ENCODE measurements around the gene IL36A. TPM values are rescaled to one million over a fixed set of nuclear protein-coding genes. Genes with fewer than 3 reads are reported as not detected.

Gene IL36A
- polyA plus RNA-seq, 1 donor (not counting 4 experiments of a cell fraction or from before 2014, with no cell fraction given): not detected

DNA sequence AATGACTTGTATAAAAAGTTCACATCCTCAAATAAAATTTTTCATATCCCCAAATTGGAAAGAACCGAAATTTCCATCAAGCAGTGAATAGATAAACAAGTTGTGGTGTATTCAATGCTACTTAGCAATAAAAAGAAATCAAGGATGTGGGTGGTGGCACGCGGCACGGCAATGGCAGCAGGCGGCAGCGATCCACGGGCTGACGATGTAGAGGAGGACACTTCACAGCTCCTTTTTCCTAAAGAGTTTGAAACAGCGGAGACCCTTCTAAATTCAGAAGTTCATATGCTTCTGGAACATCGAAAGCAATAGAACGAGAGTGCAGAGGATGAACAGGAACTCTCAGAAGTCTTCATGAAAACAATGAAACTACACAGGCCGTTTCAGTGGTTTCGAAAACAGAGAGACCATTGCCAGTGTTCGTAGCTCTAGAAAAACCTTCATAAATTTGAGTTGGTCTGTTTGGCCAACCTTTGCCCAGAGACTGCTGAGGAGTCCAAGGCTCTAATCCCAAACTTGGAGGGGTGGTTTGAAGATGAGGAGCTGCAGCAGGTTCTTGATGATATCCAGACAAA is 9.8 kb upstream of the IL36A start:
- Histone ChIP-seq H3K9me1 (ENCODE audit: control insufficient read depth, extremely low read depth, insufficient read depth, low read length) (no peaks in the 10 kb centered on the region), H3K4me1 (ENCODE audit: control insufficient read depth, extremely low read depth, insufficient read depth, low read length) (no peaks in the 10 kb centered on the region), H3K9me3 (ENCODE audit: control insufficient read depth, low read depth, low read length) (peaks cover 4% of the 10 kb centered on the region), H3K79me2 (ENCODE audit: control insufficient read depth, insufficient read depth, low read length) (no peaks in the 10 kb centered on the region), H3K9ac (ENCODE audit: control insufficient read depth, extremely low read depth, insufficient read depth, low read length) (no peak overlapping the region), H3K27ac (ENCODE audit: control insufficient read depth, insufficient read depth, low read length) (no peak overlapping the region), H2AFZ (ENCODE audit: control insufficient read depth, low read length) (no peak overlapping the region), H3K27me3 (ENCODE audit: control insufficient read depth, extremely low read depth, insufficient read depth, low read length) (no peaks in the 10 kb centered on the region), H3K36me3 (ENCODE audit: control insufficient read depth in 2 of 2, extremely low read depth in 1 of 2, insufficient read depth in 2 of 2, low read length in 2 of 2) (no peaks in the 10 kb centered on the region), H3K4me3 (ENCODE audit: control insufficient read depth in 2 of 3, extremely low read depth in 1 of 3, insufficient read depth in 2 of 3, low read depth in 1 of 3, low read length in 3 of 3) (no peak overlapping the region), H4K20me1 (ENCODE audit: control insufficient read depth, extremely low read depth, insufficient read depth, low read length) (no peaks in the 10 kb centered on the region), H3K4me2 (ENCODE audit: control insufficient read depth, extremely low read depth, insufficient read depth, low read depth, low read length) (no peak overlapping the region)
- no peak for FAIRE-seq
- no peak for DNase-seq (ENCODE audit: low read depth, low spot score)
- dilution Hi-C loops (cut with MboI; ENCODE audit: extremely low pct_ligation_motif_present, low sequenced_read_pairs): no loop called here
- no peak for TF ChIP-seq EZH2 (IDR thresholded peaks at IDR 0.05; ENCODE audit: low read length)
- TF ChIP-seq, protein P1, sequence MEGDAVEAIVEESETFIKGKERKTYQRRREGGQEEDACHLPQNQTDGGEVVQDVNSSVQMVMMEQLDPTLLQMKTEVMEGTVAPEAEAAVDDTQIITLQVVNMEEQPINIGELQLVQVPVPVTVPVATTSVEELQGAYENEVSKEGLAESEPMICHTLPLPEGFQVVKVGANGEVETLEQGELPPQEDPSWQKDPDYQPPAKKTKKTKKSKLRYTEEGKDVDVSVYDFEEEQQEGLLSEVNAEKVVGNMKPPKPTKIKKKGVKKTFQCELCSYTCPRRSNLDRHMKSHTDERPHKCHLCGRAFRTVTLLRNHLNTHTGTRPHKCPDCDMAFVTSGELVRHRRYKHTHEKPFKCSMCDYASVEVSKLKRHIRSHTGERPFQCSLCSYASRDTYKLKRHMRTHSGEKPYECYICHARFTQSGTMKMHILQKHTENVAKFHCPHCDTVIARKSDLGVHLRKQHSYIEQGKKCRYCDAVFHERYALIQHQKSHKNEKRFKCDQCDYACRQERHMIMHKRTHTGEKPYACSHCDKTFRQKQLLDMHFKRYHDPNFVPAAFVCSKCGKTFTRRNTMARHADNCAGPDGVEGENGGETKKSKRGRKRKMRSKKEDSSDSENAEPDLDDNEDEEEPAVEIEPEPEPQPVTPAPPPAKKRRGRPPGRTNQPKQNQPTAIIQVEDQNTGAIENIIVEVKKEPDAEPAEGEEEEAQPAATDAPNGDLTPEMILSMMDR (optimal IDR thresholded peaks at IDR 0.05 in 1 of 3, IDR thresholded peaks at IDR 0.05 in 1 of 3, conservative IDR thresholded peaks at IDR 0.05 in 1 of 3; ENCODE audit: extremely low read depth in 1 of 3, insufficient read depth in 2 of 3, low read length in 3 of 3): no peak

DNA sequence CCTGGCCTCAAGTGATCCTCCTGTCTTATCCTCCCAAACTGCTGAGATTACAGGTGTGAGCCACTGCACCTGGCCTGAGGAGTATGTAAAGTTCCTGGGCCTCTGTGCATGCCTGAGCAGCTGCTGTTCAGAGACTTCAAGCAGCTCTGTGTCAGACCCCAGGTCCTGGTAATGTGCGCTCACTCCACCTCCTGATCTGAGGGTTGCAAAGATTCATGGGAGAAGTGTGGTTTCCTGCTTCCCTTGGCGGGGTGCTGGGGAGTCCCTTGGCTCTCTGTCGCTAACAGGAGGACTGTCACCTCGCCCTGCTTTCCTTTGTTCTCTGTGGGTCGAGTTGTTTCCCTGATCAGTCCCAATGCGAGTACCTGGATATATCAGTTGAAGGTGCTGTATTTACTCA is 8.6 kb upstream of the IL36A start:
- Histone ChIP-seq H3K27me3 (ENCODE audit: control insufficient read depth, extremely low read depth, insufficient read depth, low read length) (no peaks in the 10 kb centered on the region), H3K4me2 (ENCODE audit: control insufficient read depth, extremely low read depth, insufficient read depth, low read depth, low read length) (no peak overlapping the region), H3K4me3 (ENCODE audit: control insufficient read depth in 2 of 3, extremely low read depth in 1 of 3, insufficient read depth in 2 of 3, low read depth in 1 of 3, low read length in 3 of 3) (no peak overlapping the region), H3K4me1 (ENCODE audit: control insufficient read depth, extremely low read depth, insufficient read depth, low read length) (no peaks in the 10 kb centered on the region), H3K27ac (ENCODE audit: control insufficient read depth, insufficient read depth, low read length) (no peak overlapping the region), H2AFZ (ENCODE audit: control insufficient read depth, low read length) (no peak overlapping the region), H3K9me3 (ENCODE audit: control insufficient read depth, low read depth, low read length) (peaks cover 4% of the 10 kb centered on the region), H3K79me2 (ENCODE audit: control insufficient read depth, insufficient read depth, low read length) (no peaks in the 10 kb centered on the region), H4K20me1 (ENCODE audit: control insufficient read depth, extremely low read depth, insufficient read depth, low read length) (no peaks in the 10 kb centered on the region), H3K9me1 (ENCODE audit: control insufficient read depth, extremely low read depth, insufficient read depth, low read length) (no peaks in the 10 kb centered on the region), H3K9ac (ENCODE audit: control insufficient read depth, extremely low read depth, insufficient read depth, low read length) (no peak overlapping the region), H3K36me3 (ENCODE audit: control insufficient read depth in 2 of 2, extremely low read depth in 1 of 2, insufficient read depth in 2 of 2, low read length in 2 of 2) (no peaks in the 10 kb centered on the region)
- TF ChIP-seq EZH2 (IDR thresholded peaks at IDR 0.05; ENCODE audit: low read length): no peak
- TF ChIP-seq, protein P1 (optimal IDR thresholded peaks at IDR 0.05 in 1 of 3, IDR thresholded peaks at IDR 0.05 in 1 of 3, conservative IDR thresholded peaks at IDR 0.05 in 1 of 3; ENCODE audit: extremely low read depth in 1 of 3, insufficient read depth in 2 of 3, low read length in 3 of 3): no peak
- DNase-seq (ENCODE audit: low read depth, low spot score) (no peak), FAIRE-seq (no peak)
- dilution Hi-C loops (cut with MboI; ENCODE audit: extremely low pct_ligation_motif_present, low sequenced_read_pairs): no loop called here
